HG02763 (cell line): Measurements from ENCODE around the gene PISD.
"Not testable (repeated sequence)": the region's sequence is repeated elsewhere in the genome, so short reads cannot be mapped to it uniquely, and the experiment has no call there.

Experiments used
- ATAC-seq: cut with Tn5 transposase; IDR thresholded peaks from one replicate; pipeline ENCODE4 v1.9.1; 2021; ENCODE audit warnings: mild to moderate bottlenecking, moderate library complexity; ENCODE audit not compliant: unreplicated experiment

PISD gene

GRCh38 chr22:31661851-31662667 is at the start of gene PISD:
Gene PISD (minus strand): TSS chr22:31662215. CDS start chr22:31662208, 7 bp downstream.
- ATAC-seq: peak; percentile 86

GRCh38 chr22:31711226-31711625 is 49.2 kb upstream of the PISD start:
- ATAC-seq: not testable (repeated sequence)

GRCh38 chr22:31707519-31707918 is 45.5 kb upstream of the PISD start:
- no peak for ATAC-seq

- no peak for ATAC-seq
Observed at GRCh38 chr22:31695423-31695822, 33.4 kb upstream of the PISD start.

- ATAC-seq: not testable (repeated sequence)
Observed at GRCh38 chr22:31694046-31694445, 32.0 kb upstream of the PISD start.

GRCh38 chr22:31692186-31692886 is 30.3 kb upstream of the PISD start:
- no peak for ATAC-seq

GRCh38 chr22:31691408-31691807 is 29.4 kb upstream of the PISD start:
- ATAC-seq: no peak

- no peak for ATAC-seq
Observed at GRCh38 chr22:31683181-31684105, 21.4 kb upstream of the PISD start.

- ATAC-seq: no peak
Observed at GRCh38 chr22:31682751-31683150, 20.7 kb upstream of the PISD start.

GRCh38 chr22:31681349-31682345 is 19.6 kb upstream of the PISD start:
- ATAC-seq: no peak

GRCh38 chr22:31680861-31681341 is 18.9 kb upstream of the PISD start:
- no peak for ATAC-seq

- no peak for ATAC-seq
Observed at GRCh38 chr22:31678748-31679147, 16.7 kb upstream of the PISD start.

- ATAC-seq: peak; percentile 85
Observed at GRCh38 chr22:31676700-31677099, 14.7 kb upstream of the PISD start.

- ATAC-seq: not testable (repeated sequence)
Observed at GRCh38 chr22:31674219-31674618, 12.2 kb upstream of the PISD start.

GRCh38 chr22:31668849-31669248 is 6.8 kb upstream of the PISD start:
- not testable (repeated sequence) for ATAC-seq

- no peak for ATAC-seq
Observed at GRCh38 chr22:31662668-31663037, 638 bp upstream of the PISD start.

GRCh38 chr22:31660860-31661341 is 1.1 kb downstream of the PISD start:
- not testable (repeated sequence) for ATAC-seq

- no peak for ATAC-seq
Observed at GRCh38 chr22:31659246-31659645, 2.8 kb downstream of the PISD start.

GRCh38 chr22:31654408-31654807 is 7.6 kb downstream of the PISD start:
- no peak for ATAC-seq

- ATAC-seq: no peak
Observed at GRCh38 chr22:31653944-31654343, 8.1 kb downstream of the PISD start.
